ENCODE data around the gene DDIT3. TPM values are rescaled to one million over a fixed set of nuclear protein-coding genes. Genes with fewer than 3 reads are reported as not detected.
A peak's percentile ranks its signal among the peaks of the same experiment; 100 is the strongest.

The DDIT3 gene
- total and polyA plus RNA-seq, 2 of the 4 experiments (the other 2 are of a cell fraction) = 19.4 to 54.4 TPM

- Histone ChIP-seq H2BK15ac (ENCODE audit: low read depth, low read length) (0 out of 3 replicates have a peak overlapping the region, but pooled peaks have one; percentile 4), H3K23ac (ENCODE audit: low read depth, low read length) (peak overlapping the region; percentile 58), H2BK120ac (ENCODE audit: low read depth, low read length) (peak overlapping the region; percentile 37; the same call in 1 of the 2 replicates), H4K5ac (ENCODE audit: low read depth, low read length) (peak overlapping the region; percentile 62), H3K4me3 (ENCODE audit: insufficient read depth, low read depth, low read length) (peak overlapping the region; percentile 77), H3K36me3 (ENCODE audit: control insufficient read depth, insufficient read depth, low read length) (peaks cover 12% of the 10 kb centered on the region), H3K56ac (ENCODE audit: extremely low read depth, insufficient read depth, low read length) (0 out of 2 replicates have a peak overlapping the region, but pooled peaks have one; percentile 61), H2AK5ac (ENCODE audit: low read depth, low read length) (peak overlapping the region; percentile 98), H3K14ac (replicated peaks; ENCODE audit: low read depth, low read length) (peak overlapping the region; percentile 79), H3K4me2 (ENCODE audit: low read depth, low read length) (peak overlapping the region; percentile 100), H3K9me3 (ENCODE audit: control insufficient read depth, insufficient read depth, low read length) (no peaks in the 10 kb centered on the region), H3K27ac (ENCODE audit: insufficient read depth, low read length) (peak overlapping the region; percentile 77), H2BK5ac (ENCODE audit: low read depth, low read length, poor library complexity, severe bottlenecking) (peak overlapping the region; percentile 30), H4K91ac (ENCODE audit: insufficient read depth, low read depth, low read length) (peak overlapping the region; percentile 48), H3K27me3 (ENCODE audit: control insufficient read depth, insufficient read depth, low read length) (peaks cover 25% of the 10 kb centered on the region), H2BK20ac (ENCODE audit: low read depth, low read length) (no peak overlapping the region), H2AFZ (replicated peaks; ENCODE audit: low read length, poor library complexity) (peak overlapping the region; percentile 93), H3K4ac (ENCODE audit: low read depth, low read length) (peak overlapping the region; percentile 74), H3K4me1 (ENCODE audit: control insufficient read depth, insufficient read depth, low read length) (peaks cover 13% of the 10 kb centered on the region), H4K8ac (ENCODE audit: low read depth in 2 of 2, low read length in 2 of 2) (peak overlapping the region; percentile 42 to 81), H2AK9ac (replicated peaks; ENCODE audit: low read depth, low read length, poor library complexity) (peak overlapping the region; percentile 97), H3K18ac (ENCODE audit: low read depth, low read length) (no peak overlapping the region), H3K79me1 (ENCODE audit: low read depth in 1 of 2, low read length in 2 of 2) (peaks cover 30 to 43% of the 10 kb centered on the region in 2 experiments), H3K9ac (ENCODE audit: low read depth, low read length) (peak overlapping the region; percentile 90), H3K9me1 (ENCODE audit: insufficient read depth, low read length) (peaks cover 21% of the 10 kb centered on the region), H4K20me1 (ENCODE audit: insufficient read depth, low read length) (peaks cover 34% of the 10 kb centered on the region)
- ATAC-seq (ENCODE audit: low read depth) (no peak), DNase-seq (peak; percentile 12)
- intact Hi-C loops (cut with micrococcal nuclease) (no loop called here), dilution Hi-C loops (cut with HindIII; ENCODE audit: low sequenced_read_pairs, unreplicated experiment) (no loop called here), in situ Hi-C loops (cut with MboI; ENCODE audit: low sequenced_read_pairs) (no loop called here)
- ChIA-PET CTCF (interaction anchor here (0.7 kb wide), 1 partner anchor 37 kb away, joined by 3 read pairs; no protein-coding TSS in a partner anchor), POLR2A (ENCODE audit: unreplicated experiment) (no interaction called here)
- TF ChIP-seq SMC3 (IDR thresholded peaks at IDR 0.05; ENCODE audit: low read depth, low read length) (no peak), RAD21 (IDR thresholded peaks at IDR 0.05; ENCODE audit: low read length) (no peak)
- WGBS, 2 experiments (ENCODE audit: extremely low coverage in 2 of 2, insufficient read length in 1 of 2) = no CpG with 5 or more reads among the region's 15 CpGs
- BruUV-seq (replicated peaks) = no TSS peak
These were observed 25.6 kb upstream of the DDIT3 start for GRCh38 chr12:57545809-57546437.

Data from IMR-90 (cell line).